Progenitor cell of endocrine pancreas (in vitro differentiated cells): ENCODE measurements around the gene STXBP6. TPM values are rescaled to one million over a fixed set of nuclear protein-coding genes. Genes with fewer than 3 reads are reported as not detected.

Experiments used
- DNase-seq: peaks from one replicate; pipeline ENCODE4 v3.0.0; 2021; ENCODE audit warnings: low spot score; ENCODE audit not compliant: unreplicated experiment
- H3K27ac Mint-ChIP-seq: 2 replicates; pipeline ENCODE4 v1.8.0; 2021; ENCODE audit warnings: mild to moderate bottlenecking, moderate library complexity, mixed read lengths
- H3K27me3 Mint-ChIP-seq: 2 replicates; pipeline ENCODE4 v1.8.0; 2021; ENCODE audit warnings: mixed read lengths
- H3K36me3 Mint-ChIP-seq: 2 replicates; pipeline ENCODE4 v1.8.0; 2022; ENCODE audit warnings: mixed read lengths; ENCODE audit not compliant: insufficient read depth
- H3K4me1 Mint-ChIP-seq: 2 replicates; pipeline ENCODE4 v1.8.0; 2021; ENCODE audit warnings: low read depth, mixed read lengths
- H3K4me3 Mint-ChIP-seq: 2 replicates; pipeline ENCODE4 v1.8.0; 2021; ENCODE audit warnings: low read depth, mild to moderate bottlenecking, moderate library complexity, mixed read lengths
- H3K9me3 Mint-ChIP-seq: 2 replicates; pipeline ENCODE4 v1.8.0; 2021; ENCODE audit warnings: low read depth, mixed read lengths
- CTCF ChIP-seq: fragments of 200-600 bp; sonication (generic); IDR thresholded peaks from one replicate; pipeline ENCODE4 v1.5.0; 2021; ENCODE audit warnings: antibody characterized with exemption, mild to moderate bottlenecking; ENCODE audit not compliant: unreplicated experiment
- total RNA-seq: library from RNA; stranded (reverse); gene quantifications from 2 replicates; pipeline ENCODE4 v1.2.1, GENCODE V29; 2021

STXBP6 gene
- total RNA-seq, 1 donor from 2014 or later: 11.9 TPM

- Mint-ChIP-seq H3K36me3 (no peaks in the 10 kb centered on the region), H3K4me1 (peaks cover 3% of the 10 kb centered on the region), H3K27ac (no peak overlapping the region), H3K4me3 (no peak overlapping the region), H3K27me3 (no peaks in the 10 kb centered on the region), H3K9me3 (no peaks in the 10 kb centered on the region)
- no peak for TF ChIP-seq CTCF
- no peak for DNase-seq
These were observed 185.8 kb downstream of the STXBP6 start for GRCh38 chr14:24863968-24864684.

- H3K4me3 Mint-ChIP-seq: no peak overlapping the region
- no peak for DNase-seq
- peak overlapping the region; percentile 62 for H3K27ac Mint-ChIP-seq
- no peaks in the 10 kb centered on the region for H3K9me3 Mint-ChIP-seq
- TF ChIP-seq CTCF: no peak
- no peaks in the 10 kb centered on the region for H3K36me3 Mint-ChIP-seq
- H3K4me1 Mint-ChIP-seq: peaks cover 15% of the 10 kb centered on the region
- H3K27me3 Mint-ChIP-seq: no peaks in the 10 kb centered on the region
These were observed 188.8 kb downstream of the STXBP6 start for GRCh38 chr14:24861083-24861630.

GRCh38 chr14:24859559-24859958 is 190.4 kb downstream of the STXBP6 start:
- Mint-ChIP-seq H3K27me3 (no peaks in the 10 kb centered on the region), H3K4me3 (no peak overlapping the region), H3K4me1 (peaks cover 22% of the 10 kb centered on the region), H3K27ac (no peak overlapping the region), H3K9me3 (no peaks in the 10 kb centered on the region), H3K36me3 (no peaks in the 10 kb centered on the region)
- TF ChIP-seq CTCF: no peak
- DNase-seq: no peak

GRCh38 chr14:24858684-24859083 is 191.3 kb downstream of the STXBP6 start:
- Mint-ChIP-seq H3K4me1 (peaks cover 22% of the 10 kb centered on the region), H3K4me3 (no peak overlapping the region), H3K9me3 (no peaks in the 10 kb centered on the region), H3K27ac (no peak overlapping the region), H3K36me3 (no peaks in the 10 kb centered on the region), H3K27me3 (no peaks in the 10 kb centered on the region)
- no peak for TF ChIP-seq CTCF
- no peak for DNase-seq

GRCh38 chr14:24858052-24858451 is 191.9 kb downstream of the STXBP6 start:
- Mint-ChIP-seq H3K9me3 (no peaks in the 10 kb centered on the region), H3K36me3 (no peaks in the 10 kb centered on the region), H3K4me3 (no peak overlapping the region), H3K4me1 (peaks cover 22% of the 10 kb centered on the region), H3K27me3 (no peaks in the 10 kb centered on the region), H3K27ac (no peak overlapping the region)
- no peak for DNase-seq
- TF ChIP-seq CTCF: no peak
